ENCODE data around the gene GSDMA.

The GSDMA gene

DNA sequence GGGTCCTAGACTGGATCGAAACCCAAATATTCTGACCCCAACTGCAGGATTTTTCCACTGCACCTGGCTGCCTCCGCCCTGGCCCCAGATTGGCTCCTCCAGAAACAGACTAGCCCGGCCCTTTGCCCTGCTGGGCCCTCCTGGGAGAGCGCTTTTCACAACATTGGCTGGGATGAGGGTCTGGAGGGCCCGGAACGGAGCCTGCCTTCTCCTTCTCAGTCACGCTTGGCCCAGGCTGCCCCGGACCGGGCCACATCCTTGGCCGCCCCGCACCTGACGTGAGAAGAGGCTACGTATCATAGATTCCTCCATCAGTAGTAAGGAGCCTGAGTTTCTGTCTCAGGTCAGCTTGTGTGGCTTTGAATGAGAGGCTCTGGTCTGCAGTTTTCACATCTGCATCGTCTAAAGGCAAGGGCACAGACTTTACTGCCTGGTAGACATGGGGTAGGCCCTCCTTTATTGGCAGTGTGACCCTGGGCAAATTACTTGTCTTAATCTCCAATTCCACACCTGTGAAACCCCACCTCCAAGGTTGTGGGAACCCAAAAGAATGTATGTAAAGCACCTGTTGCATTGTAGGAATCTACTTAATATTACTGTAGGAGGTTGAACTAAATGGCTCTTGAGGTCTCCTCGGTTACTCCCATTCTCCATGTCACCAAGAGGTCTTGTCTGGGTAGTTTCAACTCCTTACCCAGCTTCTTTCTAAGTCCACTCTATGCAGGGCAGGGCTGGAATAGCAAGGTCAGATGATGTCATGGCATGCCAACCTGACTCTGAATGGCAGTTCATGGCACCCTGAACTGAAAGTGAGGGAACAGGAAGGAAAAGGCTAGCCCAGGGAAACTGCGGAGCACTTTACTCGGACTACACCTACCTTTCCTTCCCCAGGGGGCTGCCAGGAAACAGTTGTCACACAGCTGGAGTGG, 34.6 kb upstream of the GSDMA start:
- no peak for TF ChIP-seq CTCF (IDR thresholded peaks at IDR 0.05; ENCODE audit: insufficient read depth, low read length, poor library complexity, severe bottlenecking)
- H3K36me3 ChIP-seq (ENCODE audit: control insufficient read depth, insufficient read depth, low read length) = peaks cover 12% of the 10 kb centered on the region
- peak overlapping the region; percentile 91 for H3K4me3 ChIP-seq (replicated peaks; ENCODE audit: low read depth, low read length)
- H3K27me3 ChIP-seq (replicated peaks; ENCODE audit: control insufficient read depth, insufficient read depth, low read length) = no peaks in the 10 kb centered on the region
- peak; percentile 39 for DNase-seq (ENCODE audit: extremely low read depth, insufficient read length)

- H3K27me3 ChIP-seq (replicated peaks; ENCODE audit: control insufficient read depth, insufficient read depth, low read length) = no peaks in the 10 kb centered on the region
- DNase-seq (ENCODE audit: extremely low read depth, insufficient read length) = peak; percentile 50
- peak overlapping the region; percentile 22; the same call in 1 of the 2 replicates for H3K4me3 ChIP-seq (replicated peaks; ENCODE audit: low read depth, low read length)
- H3K36me3 ChIP-seq (ENCODE audit: control insufficient read depth, insufficient read depth, low read length) = peaks cover 4% of the 10 kb centered on the region
- TF ChIP-seq CTCF (IDR thresholded peaks at IDR 0.05; ENCODE audit: insufficient read depth, low read length, poor library complexity, severe bottlenecking) = no peak
Observed at GRCh38 chr17:39928858-39929645, 33.8 kb upstream of the GSDMA start.

DNA sequence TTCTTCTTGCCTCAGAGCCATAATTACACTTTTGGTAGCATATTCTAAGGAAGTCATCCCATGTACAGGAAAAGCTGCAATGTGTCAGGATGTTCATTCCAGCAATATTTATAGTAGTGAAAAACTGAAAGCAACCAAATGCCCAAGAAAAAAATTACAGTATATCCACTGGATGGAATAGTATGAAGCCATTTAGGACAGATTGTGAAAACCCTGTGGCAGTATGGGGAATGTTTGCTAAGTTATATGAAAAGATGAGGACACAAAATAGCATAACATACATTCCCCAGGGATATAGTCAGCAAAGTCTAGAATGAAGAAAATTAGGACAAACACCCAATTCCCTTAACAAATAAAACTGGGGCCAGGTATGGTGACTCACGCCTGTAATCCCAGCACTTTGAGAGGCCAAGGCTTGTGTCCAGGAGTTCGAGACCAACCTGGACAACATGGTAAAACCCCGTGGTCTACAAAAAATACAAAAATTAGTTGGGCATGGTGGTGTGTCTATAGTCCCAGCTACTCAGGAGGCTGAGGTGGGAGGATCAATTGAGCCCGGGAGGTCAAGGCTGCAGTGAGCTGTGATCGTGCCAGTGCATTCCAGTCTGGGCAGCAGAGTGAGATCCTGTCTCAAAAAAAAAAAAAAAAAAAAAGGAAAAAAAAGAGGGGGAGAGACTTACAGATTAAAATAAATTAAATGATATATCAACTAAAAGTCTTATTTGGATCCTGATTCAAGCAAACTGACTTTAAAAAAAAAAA, 33.0 kb upstream of the GSDMA start:
- no peak overlapping the region for H3K4me3 ChIP-seq (replicated peaks; ENCODE audit: low read depth, low read length)
- H3K36me3 ChIP-seq (ENCODE audit: control insufficient read depth, insufficient read depth, low read length) = peaks cover 2% of the 10 kb centered on the region; the same call in 1 of the 2 replicates
- DNase-seq (ENCODE audit: extremely low read depth, insufficient read length) = no peak
- no peak for TF ChIP-seq CTCF (IDR thresholded peaks at IDR 0.05; ENCODE audit: insufficient read depth, low read length, poor library complexity, severe bottlenecking)
- no peaks in the 10 kb centered on the region for H3K27me3 ChIP-seq (replicated peaks; ENCODE audit: control insufficient read depth, insufficient read depth, low read length)

- Histone ChIP-seq H3K36me3 (ENCODE audit: control insufficient read depth, insufficient read depth, low read length) (no peaks in the 10 kb centered on the region), H3K4me3 (replicated peaks; ENCODE audit: low read depth, low read length) (no peak overlapping the region), H3K27me3 (replicated peaks; ENCODE audit: control insufficient read depth, insufficient read depth, low read length) (no peaks in the 10 kb centered on the region)
- no peak for TF ChIP-seq CTCF (IDR thresholded peaks at IDR 0.05; ENCODE audit: insufficient read depth, low read length, poor library complexity, severe bottlenecking)
- DNase-seq (ENCODE audit: extremely low read depth, insufficient read length) = no peak
Observed at GRCh38 chr17:39933912-39934311, 28.9 kb upstream of the GSDMA start.

DNA sequence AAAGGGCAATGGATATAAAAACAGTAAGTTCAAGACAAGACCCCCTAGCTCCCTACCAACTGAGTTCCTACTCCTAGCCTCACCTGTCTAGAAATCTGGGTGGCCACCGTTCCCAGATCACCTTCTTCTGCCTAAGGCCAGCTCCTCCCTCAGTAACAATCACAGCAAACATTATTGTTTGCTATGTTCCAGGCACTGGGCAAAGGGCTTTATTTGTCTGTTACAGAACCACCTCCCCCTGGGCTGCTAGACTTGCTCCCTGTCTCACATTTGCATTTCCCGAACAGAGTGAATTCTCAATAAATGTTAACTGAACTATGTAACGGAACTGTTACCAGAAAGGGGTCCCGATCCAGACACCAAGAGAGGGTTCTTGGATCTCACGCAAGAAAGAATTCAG, 28.5 kb upstream of the GSDMA start:
- TF ChIP-seq CTCF (IDR thresholded peaks at IDR 0.05; ENCODE audit: insufficient read depth, low read length, poor library complexity, severe bottlenecking) = no peak
- H3K27me3 ChIP-seq (replicated peaks; ENCODE audit: control insufficient read depth, insufficient read depth, low read length) = no peaks in the 10 kb centered on the region
- DNase-seq (ENCODE audit: extremely low read depth, insufficient read length) = no peak
- no peaks in the 10 kb centered on the region for H3K36me3 ChIP-seq (ENCODE audit: control insufficient read depth, insufficient read depth, low read length)
- H3K4me3 ChIP-seq (replicated peaks; ENCODE audit: low read depth, low read length) = no peak overlapping the region

Data from GM06990 (cell line).